GM18505 (cell line): ENCODE data around the gene TSPAN18.

ENCODE experiments used
- ATAC-seq: cut with Tn5 transposase; IDR thresholded peaks from one replicate; pipeline ENCODE4 v1.9.1; 2021; ENCODE audit not compliant: unreplicated experiment
- POLR2A ChIP-seq: IDR thresholded peaks from 4 replicates; pipeline ENCODE4 v1.6.1; 2011; ENCODE audit warnings: borderline replicate concordance; ENCODE audit not compliant: insufficient read depth, insufficient read length; ENCODE audit errors: extremely low read depth

TSPAN18 gene

GRCh38 chr11:44967930-44968496 lies 241.3 kb downstream of the TSPAN18 start:
- ATAC-seq, result no peak
- no peak for TF ChIP-seq POLR2A

GRCh38 chr11:44968510-44968909 lies 241.7 kb downstream of the TSPAN18 start:
- ATAC-seq, result no peak

DNA sequence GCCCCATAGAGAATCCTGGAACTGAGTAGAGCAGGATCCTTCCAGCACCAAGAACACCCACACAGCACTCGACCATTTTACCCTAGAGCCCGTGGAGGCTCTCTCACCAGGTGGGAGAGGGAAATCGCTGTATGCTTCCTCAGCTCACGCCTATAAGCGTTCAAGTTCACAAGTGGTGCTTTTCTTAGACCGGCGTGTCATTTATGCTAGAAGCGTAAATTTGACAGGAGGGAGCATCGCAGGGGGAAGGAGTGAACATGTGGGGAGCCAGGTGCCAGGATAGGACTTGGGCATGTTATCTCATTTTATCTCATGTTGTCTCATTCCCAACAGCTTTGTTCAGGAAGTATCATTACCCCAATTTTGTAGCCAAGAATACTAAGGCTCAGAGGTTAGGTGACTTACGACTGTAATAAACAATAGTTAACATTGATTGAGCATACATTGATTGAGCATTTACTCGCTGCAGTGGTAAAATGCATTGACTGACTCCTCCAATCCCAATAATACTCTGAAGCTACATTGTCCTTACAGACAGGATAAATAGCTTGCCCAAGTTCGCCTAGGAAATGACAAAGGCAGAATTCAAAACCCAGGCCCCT lies 243.0 kb downstream of the TSPAN18 start:
- no peak for ATAC-seq

More at GRCh38 chr11:44968510-44968909, 241.7 kb downstream of the TSPAN18 start:
- no peak for TF ChIP-seq POLR2A

GRCh38 chr11:44970293-44970692 lies 243.5 kb downstream of the TSPAN18 start:
- ATAC-seq, result no peak
- no peak for TF ChIP-seq POLR2A

More for the DNA sequence above, 243.0 kb downstream of the TSPAN18 start:
- TF ChIP-seq POLR2A, result no peak

- ATAC-seq, result no peak
- TF ChIP-seq POLR2A, result no peak
These were observed 244.4 kb downstream of the TSPAN18 start for GRCh38 chr11:44971185-44971584.

DNA sequence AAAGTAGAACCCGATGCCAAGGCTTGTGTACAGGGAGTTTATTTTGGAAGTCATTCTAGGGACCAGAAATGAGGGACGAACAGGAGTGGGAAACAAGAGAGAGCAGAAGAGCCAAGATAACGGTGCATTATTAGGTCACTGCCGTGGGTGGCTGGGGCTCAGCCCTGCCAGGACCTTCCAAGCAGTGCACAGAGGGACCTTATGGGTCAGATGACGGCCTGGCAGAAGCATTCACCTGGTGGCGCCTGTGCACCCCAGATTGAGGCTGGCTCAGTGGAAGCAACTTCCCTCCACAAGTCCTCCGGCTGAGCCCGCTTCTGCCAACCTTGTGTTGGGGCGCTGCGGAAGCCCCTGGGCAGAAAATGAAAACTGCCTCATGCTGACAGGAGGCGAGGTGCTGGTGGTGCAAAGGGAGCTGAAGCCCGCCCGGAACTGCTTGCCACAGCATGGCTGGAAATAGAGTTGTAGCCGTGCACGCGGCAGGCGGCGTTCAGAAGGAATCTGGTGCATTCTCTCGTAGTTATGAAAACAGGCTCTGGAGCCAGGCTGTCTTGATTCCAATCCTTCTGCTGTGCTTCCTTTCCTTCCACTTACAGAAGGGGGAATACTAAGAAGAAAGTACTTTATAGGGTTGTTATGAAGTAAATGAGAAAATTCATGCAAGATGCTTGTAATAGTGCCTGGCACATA lies 246.1 kb downstream of the TSPAN18 start:
- no peak for ATAC-seq
- TF ChIP-seq POLR2A, result no peak

DNA sequence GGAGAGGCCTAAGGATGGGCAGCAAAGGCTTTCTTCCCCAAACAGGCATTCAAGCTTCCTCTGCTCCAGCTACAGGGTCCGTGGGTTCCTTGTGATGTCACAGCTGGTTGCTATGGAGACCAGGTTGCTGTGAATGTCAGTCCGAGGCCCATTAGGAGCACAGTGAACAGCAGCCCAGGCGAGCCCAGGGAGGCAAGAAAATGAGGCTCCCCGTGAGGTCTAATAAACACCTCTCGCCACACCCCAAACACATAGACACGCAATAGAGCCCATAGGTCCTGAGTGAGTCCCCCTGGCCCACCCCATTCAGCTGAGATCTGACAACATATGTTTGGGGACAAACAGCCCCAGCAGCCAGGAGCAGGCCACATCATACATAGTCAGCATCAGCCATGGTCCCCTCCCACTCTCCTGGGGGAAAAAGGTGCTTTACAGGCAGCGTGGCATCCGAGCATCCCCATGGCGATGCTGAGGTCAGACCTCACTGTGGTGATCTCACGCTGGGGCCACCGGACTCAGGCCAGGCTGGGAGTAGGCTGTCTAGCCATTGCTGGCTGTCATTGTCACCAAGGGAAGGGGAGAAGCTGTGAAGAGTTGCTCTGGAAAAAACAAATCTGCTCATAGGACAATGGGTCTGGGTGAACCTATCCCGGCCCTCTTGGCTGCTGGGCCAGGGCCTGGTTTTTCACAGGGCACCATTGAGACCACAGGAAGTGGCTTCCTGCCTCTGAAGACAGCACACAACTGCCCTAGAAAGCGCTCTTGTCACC lies 247.1 kb downstream of the TSPAN18 start:
- TF ChIP-seq POLR2A, result no peak
- ATAC-seq, result no peak

GRCh38 chr11:44974402-44975000 lies 247.7 kb downstream of the TSPAN18 start:
- no peak for ATAC-seq
- TF ChIP-seq POLR2A, result no peak

DNA sequence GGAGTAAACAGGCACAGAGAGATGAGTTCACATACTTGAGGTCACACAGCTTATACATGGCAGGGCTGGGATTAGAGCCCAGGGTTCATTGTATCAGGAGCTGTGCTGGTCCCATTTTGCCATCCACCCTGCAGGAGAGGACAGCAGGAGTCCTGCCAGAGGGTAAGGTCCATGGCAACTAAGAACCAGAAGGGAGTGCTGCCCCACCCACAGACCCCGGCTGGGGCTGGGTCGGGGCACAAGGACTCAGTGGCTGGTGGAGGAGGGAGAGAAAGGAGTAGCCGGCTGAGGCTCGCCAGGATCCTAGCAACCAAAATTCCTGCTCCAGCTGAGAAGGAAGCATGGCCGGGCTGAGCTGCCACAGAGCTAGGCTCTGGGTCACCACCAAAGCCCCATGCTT lies 249.8 kb downstream of the TSPAN18 start:
- no peak for ATAC-seq
- TF ChIP-seq POLR2A, result no peak

GRCh38 chr11:44977493-44977984 lies 250.8 kb downstream of the TSPAN18 start:
- no peak for ATAC-seq
- TF ChIP-seq POLR2A, result no peak

DNA sequence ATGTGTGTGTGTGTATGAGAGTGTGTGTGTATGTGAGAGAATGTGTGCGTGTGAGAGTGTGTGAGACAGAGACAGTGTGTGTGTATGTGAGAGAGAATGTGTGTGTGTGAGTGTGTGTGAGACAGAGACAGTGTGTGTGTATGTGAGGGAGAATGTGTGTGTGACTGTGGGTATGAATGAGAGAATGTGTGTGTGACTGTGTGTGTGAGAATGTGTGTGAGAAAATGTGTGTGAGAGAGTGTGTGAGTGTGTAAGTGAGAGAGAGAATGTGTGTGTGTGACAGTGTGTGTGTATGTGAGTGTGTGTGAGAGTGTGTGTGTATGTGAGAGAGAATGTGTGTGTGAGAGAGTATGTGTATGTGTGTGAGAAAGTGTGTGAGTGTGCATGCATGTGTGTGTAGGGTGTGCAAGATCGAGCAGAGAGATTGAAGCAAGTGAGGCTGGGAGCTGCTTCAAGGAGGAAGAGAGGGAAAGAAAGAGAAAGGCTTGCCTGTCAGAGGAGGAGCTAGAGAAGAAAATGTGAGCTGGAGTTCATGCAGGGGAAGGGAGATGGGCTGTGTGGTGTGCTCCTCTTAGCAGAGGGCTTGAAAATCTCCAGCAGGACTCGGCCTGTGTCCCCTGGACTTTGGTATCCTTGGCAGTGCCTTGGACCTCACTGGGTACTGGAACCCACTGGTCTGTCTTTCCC lies 251.7 kb downstream of the TSPAN18 start:
- no peak for ATAC-seq
- no peak for TF ChIP-seq POLR2A

- no peak for ATAC-seq
- no peak for TF ChIP-seq POLR2A
These were observed 252.2 kb downstream of the TSPAN18 start for GRCh38 chr11:44978961-44979331.
